Parathyroid adenoma (tissue), 2 donors: ENCODE measurements around the gene GNAS-AS1.

Experiments used
- H2AFZ ChIP-seq: fragments of 300-600 bp; sonication (generic); one replicate; pipeline ENCODE4 v1.7.0; 2017; ENCODE audit warnings: antibody characterized with exemption, mild to moderate bottlenecking
- H3K27ac ChIP-seq: fragments of 300-600 bp; sonication (generic); one replicate; pipeline ENCODE4 v1.7.0; 2017
- H3K27me3 ChIP-seq: fragments of 300-600 bp; sonication (generic); one replicate; pipeline ENCODE4 v1.7.0; 2017; ENCODE audit warnings: low read length; ENCODE audit not compliant: control insufficient read depth, insufficient read depth
- H3K36me3 ChIP-seq: fragments of 300-600 bp; sonication (generic); one replicate; pipeline ENCODE4 v1.7.0; 2017; ENCODE audit warnings: low read length; ENCODE audit not compliant: control insufficient read depth, insufficient read depth
- H3K4me1 ChIP-seq: fragments of 300-600 bp; sonication (generic); one replicate; pipeline ENCODE4 v1.7.0; 2017; ENCODE audit warnings: control low read depth
- H3K4me2 ChIP-seq: fragments of 300-600 bp; sonication (generic); one replicate; pipeline ENCODE4 v1.7.0; 2017; ENCODE audit warnings: low read length
- H3K4me3 ChIP-seq: fragments of 300-600 bp; sonication (generic); one replicate; pipeline ENCODE4 v1.7.0; 2017; ENCODE audit warnings: low read depth, low read length
- H3K79me2 ChIP-seq: fragments of 300-600 bp; sonication (generic); one replicate; pipeline ENCODE4 v1.7.0; 2017; ENCODE audit warnings: control low read depth
- H3K9ac ChIP-seq: fragments of 300-600 bp; sonication (generic); one replicate; pipeline ENCODE4 v1.7.0; 2017; ENCODE audit warnings: mild to moderate bottlenecking
- H3K9me3 ChIP-seq: fragments of 300-600 bp; sonication (generic); one replicate; pipeline ENCODE4 v1.7.0; 2017; ENCODE audit warnings: low read length; ENCODE audit not compliant: control insufficient read depth
- CTCF ChIP-seq: fragments of 300-600 bp; sonication (generic); IDR thresholded peaks from one replicate; pipeline ENCODE4 v1.7.0; 2017; ENCODE audit warnings: antibody characterized with exemption, mild to moderate bottlenecking
- donor health status: primary hyperparathyroidism.

The GNAS-AS1 gene

GRCh38 chr20:58850693-58851174 is at the start of gene GNAS-AS1:
Gene GNAS-AS1 (minus strand): TSS chr20:58850902.
- no peak for TF ChIP-seq CTCF
- Histone ChIP-seq H3K27ac (no peak within 1 kb of the TSS), H2AFZ (no peak within 1 kb of the TSS), H3K9ac (no peak within 1 kb of the TSS), H3K4me2 (peak within 1 kb of the TSS; percentile 35), H3K36me3 (no peaks in the 10 kb centered on the region), H3K79me2 (no peaks in the 10 kb centered on the region), H3K27me3 (peaks cover 12% of the 10 kb centered on the region), H3K4me3 (no peak within 1 kb of the TSS), H3K9me3 (no peaks in the 10 kb centered on the region), H3K4me1 (no peaks in the 10 kb centered on the region)

GRCh38 chr20:58900397-58900796 is 49.7 kb upstream of the GNAS-AS1 start:
- Histone ChIP-seq H2AFZ (no peak overlapping the region), H3K4me2 (no peak overlapping the region), H3K9ac (no peak overlapping the region), H3K4me1 (peaks cover 19% of the 10 kb centered on the region), H3K27me3 (no peaks in the 10 kb centered on the region), H3K4me3 (no peak overlapping the region), H3K79me2 (peaks cover 72% of the 10 kb centered on the region), H3K27ac (no peak overlapping the region), H3K9me3 (no peaks in the 10 kb centered on the region), H3K36me3 (no peaks in the 10 kb centered on the region)
- TF ChIP-seq CTCF, result no peak

GRCh38 chr20:58899512-58899911 is 48.8 kb upstream of the GNAS-AS1 start:
- H3K27me3 ChIP-seq, result no peaks in the 10 kb centered on the region
- H3K9me3 ChIP-seq, result no peaks in the 10 kb centered on the region
- no peak overlapping the region for H3K27ac ChIP-seq
- no peak overlapping the region for H3K9ac ChIP-seq
- H3K36me3 ChIP-seq, result no peaks in the 10 kb centered on the region
- H3K79me2 ChIP-seq, result peaks cover 81% of the 10 kb centered on the region
- H3K4me2 ChIP-seq, result no peak overlapping the region
- TF ChIP-seq CTCF, result no peak
- peaks cover 27% of the 10 kb centered on the region for H3K4me1 ChIP-seq
- no peak overlapping the region for H3K4me3 ChIP-seq
- H2AFZ ChIP-seq, result no peak overlapping the region

- no peak overlapping the region for H3K9ac ChIP-seq
Measured at GRCh38 chr20:58898629-58899408, 48.1 kb upstream of the GNAS-AS1 start.

More at GRCh38 chr20:58898629-58899408, 48.1 kb upstream of the GNAS-AS1 start:
- Histone ChIP-seq H3K4me3 (no peak overlapping the region), H3K79me2 (peaks cover 88% of the 10 kb centered on the region), H3K4me1 (peaks cover 34% of the 10 kb centered on the region), H3K27me3 (no peaks in the 10 kb centered on the region), H3K4me2 (no peak overlapping the region), H3K9me3 (no peaks in the 10 kb centered on the region), H3K36me3 (no peaks in the 10 kb centered on the region), H3K27ac (no peak overlapping the region), H2AFZ (no peak overlapping the region)
- TF ChIP-seq CTCF, result no peak
